Measurements from ENCODE around the gene IGFN1. TPM values are rescaled to one million over a fixed set of nuclear protein-coding genes. Genes with fewer than 3 reads are reported as not detected.

IGFN1 gene
- total and polyA plus RNA-seq, 10 of the 15 experiments (the other 5 are each of a cell fraction or from before 2014, with no cell fraction given), result not detected

- no peak for TF ChIP-seq ZBTB11 (CRISPR knock-in tag; IDR thresholded peaks at IDR 0.05)
- no peak for TF ChIP-seq CREM (IDR thresholded peaks at IDR 0.05; ENCODE audit: low read depth)
- no peak for TF ChIP-seq PAX8 (IDR thresholded peaks at IDR 0.05)
- no peak for TF ChIP-seq TCF12 (IDR thresholded peaks at IDR 0.05; ENCODE audit: low read depth, low read length)
Measured at GRCh38 chr1:201172999-201173610, 17.5 kb upstream of the IGFN1 start (continued).

GRCh38 chr1:201173736-201174135 is 16.9 kb upstream of the IGFN1 start:
- Histone ChIP-seq H3K4me3 (no peak overlapping the region), H3K4me1 (ENCODE audit: control insufficient read depth, insufficient read depth, low read length) (peaks cover 7% of the 10 kb centered on the region), H3K27me3 (replicated peaks in 1 of 2; ENCODE audit: control insufficient read depth in 2 of 2, insufficient read depth in 2 of 2, low read length in 1 of 2) (no peaks in the 10 kb centered on the region; a peak in 2 of 4 replicates), H3K9ac (ENCODE audit: control insufficient read depth, insufficient read depth, low read length) (no peak overlapping the region), H4K20me1 (ENCODE audit: control insufficient read depth, insufficient read depth) (no peaks in the 10 kb centered on the region), H3K79me2 (ENCODE audit: control insufficient read depth, insufficient read depth, low read length) (no peaks in the 10 kb centered on the region), H3K9me3 (replicated peaks; ENCODE audit: control insufficient read depth, insufficient read depth, low read length) (no peaks in the 10 kb centered on the region), H3K36me3 (ENCODE audit: control insufficient read depth in 2 of 2, insufficient read depth in 2 of 2, low read length in 1 of 2) (no peaks in the 10 kb centered on the region), H2AFZ (ENCODE audit: control insufficient read depth, low read depth, low read length) (no peak overlapping the region), H3K4me2 (ENCODE audit: control insufficient read depth, insufficient read depth) (no peak overlapping the region), H3K27ac (ENCODE audit: control insufficient read depth, insufficient read depth) (no peak overlapping the region)
- 0% methylated on average over 1 of the region's 1 CpG for WGBS (ENCODE audit: insufficient coverage, insufficient replicate concordance, low lambda C conversion rate, missing lambda C conversion rate)
- no peak for FAIRE-seq
- ChIA-PET CTCF (no interaction called here), SMC1A (ENCODE audit: uncharacterized antibody, unreplicated experiment) (no interaction called here), POLR2A (no interaction called here), RAD21 (ENCODE audit: unreplicated experiment) (no interaction called here)
- TF ChIP-seq MEF2A (IDR thresholded peaks at IDR 0.05; ENCODE audit: insufficient read depth, low read depth, low read length) (no peak), IKZF1 (conservative IDR thresholded peaks at IDR 0.05) (no peak), MAX (IDR thresholded peaks at IDR 0.05; ENCODE audit: low read depth, low read length) (no peak), TCF7 (IDR thresholded peaks at IDR 0.05; ENCODE audit: borderline replicate concordance) (no peak), SUPT20H (IDR thresholded peaks at IDR 0.05; ENCODE audit: borderline replicate concordance, control insufficient read depth, low read depth, low read length) (no peak), NBN (IDR thresholded peaks at IDR 0.05) (no peak), RUNX3 (IDR thresholded peaks at IDR 0.05; ENCODE audit: low read length) (no peak), STAT3 (IDR thresholded peaks at IDR 0.05; ENCODE audit: low read depth, low read length) (no peak), SMAD1 (IDR thresholded peaks at IDR 0.05; ENCODE audit: low read depth, partially characterized antibody) (no peak), STAT1 (conservative IDR thresholded peaks at IDR 0.05) (no peak), ZNF207 (IDR thresholded peaks at IDR 0.05; ENCODE audit: borderline replicate concordance) (no peak), ELK1 (IDR thresholded peaks at IDR 0.05; ENCODE audit: low read depth, low read length) (no peak)
- TF ChIP-seq, protein P1, sequence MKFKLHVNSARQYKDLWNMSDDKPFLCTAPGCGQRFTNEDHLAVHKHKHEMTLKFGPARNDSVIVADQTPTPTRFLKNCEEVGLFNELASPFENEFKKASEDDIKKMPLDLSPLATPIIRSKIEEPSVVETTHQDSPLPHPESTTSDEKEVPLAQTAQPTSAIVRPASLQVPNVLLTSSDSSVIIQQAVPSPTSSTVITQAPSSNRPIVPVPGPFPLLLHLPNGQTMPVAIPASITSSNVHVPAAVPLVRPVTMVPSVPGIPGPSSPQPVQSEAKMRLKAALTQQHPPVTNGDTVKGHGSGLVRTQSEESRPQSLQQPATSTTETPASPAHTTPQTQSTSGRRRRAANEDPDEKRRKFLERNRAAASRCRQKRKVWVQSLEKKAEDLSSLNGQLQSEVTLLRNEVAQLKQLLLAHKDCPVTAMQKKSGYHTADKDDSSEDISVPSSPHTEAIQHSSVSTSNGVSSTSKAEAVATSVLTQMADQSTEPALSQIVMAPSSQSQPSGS (IDR thresholded peaks at IDR 0.05; ENCODE audit: low read length), result no peak
- ATAC-seq, result no peak
- no peak for DNase-seq (ENCODE audit: low read depth, low spot score)
- in situ Hi-C loops (cut with MboI) (no loop called here), intact Hi-C loops (cut with micrococcal nuclease; ENCODE audit: unreplicated experiment) (no loop called here)
- no TSS peak for BruUV-seq (replicated peaks)

All from GM12878 (cell line).